Stomach (tissue), 19 donors: ENCODE results near the gene MSH4. TPM values are rescaled to one million over a fixed set of nuclear protein-coding genes. Genes with fewer than 3 reads are reported as not detected.
"Not testable (repeated sequence)": the region's sequence is repeated elsewhere in the genome, so short reads cannot be mapped to it uniquely, and the experiment has no call there.

Experiments used
- DNase-seq, 2 donors: peaks; one replicate each; pipeline versions ENCODE4 v3.0.0 to v3.0.0-alpha.2; 2013 to 2019
- H3K27ac ChIP-seq, 5 donors: fragments of 200-600 bp in 4 of 5; sonication (generic) in 4 of 5; one replicate each; pipeline ENCODE4 v1.5.1; 2013 to 2019; ENCODE audit warnings: mild to moderate bottlenecking in 1 of 5, moderate library complexity in 1 of 5
- H3K27me3 ChIP-seq, 3 donors: fragments of 200-600 bp; sonication (generic); one replicate each; pipeline ENCODE4 v1.5.1; 2017 to 2019; ENCODE audit warnings: mixed run types in 1 of 3
- H3K36me3 ChIP-seq, 4 donors: fragments of 200-600 bp; sonication (generic); 1 replicate in 3 of 4; 2 replicates in 1 of 4; pipeline ENCODE4 v1.5.1; 2016 to 2019
- H3K4me1 ChIP-seq, 4 donors: fragments of 200-600 bp; sonication (generic); one replicate each; pipeline ENCODE4 v1.5.1; 2016 to 2019
- H3K4me3 ChIP-seq, 4 donors: fragments of 200-600 bp; sonication (generic) in 3 of 4; one replicate each; pipeline ENCODE4 v1.5.1; 2016 to 2019; ENCODE audit warnings: mild to moderate bottlenecking in 1 of 4
- H3K9me3 ChIP-seq, 4 donors: fragments of 200-600 bp; sonication (generic); one replicate each; pipeline ENCODE4 v1.5.1; 2016 to 2019
- EP300 ChIP-seq: sonication (generic); formaldehyde crosslinking; IDR thresholded peaks from one replicate; pipeline ENCODE4 v1.6.1; 2017; ENCODE audit warnings: antibody characterized with exemption
- POLR2A ChIP-seq, 4 donors: fragments of 450-650 bp; IDR thresholded peaks; one replicate each; pipeline ENCODE4 v1.6.1; 2016; ENCODE audit warnings: antibody characterized with exemption in 4 of 4, control low read depth in 2 of 4, mild to moderate bottlenecking in 1 of 4, moderate library complexity in 1 of 4
- POLR2AphosphoS5 ChIP-seq, 3 donors: sonication (generic); formaldehyde crosslinking; IDR thresholded peaks; one replicate each; pipeline ENCODE4 v1.6.1; 2016; ENCODE audit warnings: antibody characterized with exemption in 3 of 3
- WGBS, 5 donors: extraction: QIAGEN DNeasy Blood & Tissue Kit in 3 of 5; methylation state at CpG; one replicate each; pipeline versions ENCODE4 v1.1.5 to v1.1.7; 2013 to 2018; 5-methylcytosine and 5-hydroxymethylcytosine counted together
- intact Hi-C: fragments of 100-400 bp; cut with DNase I; formaldehyde crosslinking; loops from one replicate; pipeline ENCODE4 v1.15.1; 2023; ENCODE audit warnings: low total_unique reads
- long read RNA-seq, 10 donors: transcript quantifications; one replicate each; lab custom pipeline, GENCODE V29; 2026
- polyA plus RNA-seq, 3 donors: library from polyadenylated mRNA; stranded (reverse); fragments of 200-250 nt; gene quantifications; one replicate each; pipeline ENCODE4 v1.2.3, GENCODE V29; 2013
- total RNA-seq, 5 donors: library from RNA; depleted of rRNA; stranded (reverse); fragments of >200 nt; gene quantifications; one replicate each; pipeline versions ENCODE4 v1.1.0 to v1.2.3, GENCODE V29; 2014 to 2016
- TF ChIP-seq, protein P1 (sequence below), 7 experiments: fragments of 450-650 bp in 4 of 7; fragments of 200-600 bp in 3 of 7; sonication (generic) in 3 of 7; IDR thresholded peaks; one replicate each; pipeline ENCODE4 v1.5.1; 2016 to 2019; ENCODE audit warnings: antibody characterized with exemption in 7 of 7, control low read depth in 2 of 7, mild to moderate bottlenecking in 1 of 7
- donor health status: healthy with polysubstance abuse.
- donor health status: Bipolar disorder and iron deficiency.
- donor health status: healthy.

Gene MSH4
- total RNA-seq (under 1 TPM in 2 of 5 donors, not detected in 3; 0.14 to 0.18 TPM), polyA plus RNA-seq (under 1 TPM in 1 of 3 donors, not detected in 2; 0.30 TPM)
- long read RNA-seq, donor 1: 0 reads
- long read RNA-seq, donor 2: 0 reads
- long read RNA-seq, donor 3: 0 reads
- long read RNA-seq, donor 4: 0 reads
- long read RNA-seq, donor 5: 0 reads
- long read RNA-seq, donor 6: 0 reads
- long read RNA-seq, donor 7: 0 reads
- long read RNA-seq, donor 8: 0 reads
- long read RNA-seq, donor 9: 0 reads
- long read RNA-seq, donor 10: 0 reads

- Histone ChIP-seq H3K4me1 (peaks cover 0 to 16% (median 0%) of the 10 kb centered on the region in 4 donors), H3K4me3 (peak within 1 kb of the TSS in 2 of 4 donors; percentile 5 to 12), H3K27me3 (no peaks in the 10 kb centered on the region), H3K27ac (no peak within 1 kb of the TSS), H3K36me3 (peaks cover 33 to 72% (median 69%) of the 10 kb centered on the region in 4 donors), H3K9me3 (no peaks in the 10 kb centered on the region)
- 73 to 87% (median 83%) methylated on average over 33 to 34 of the region's 34 CpGs for WGBS, 5 donors
- intact Hi-C loops: no loop called here
- peak in 1 of 2 donors; percentile 17 for DNase-seq
- peak in 1 of 3 donors; percentile 47 for TF ChIP-seq POLR2AphosphoS5 (IDR thresholded peaks at IDR 0.05)
- TF ChIP-seq POLR2A (IDR thresholded peaks at IDR 0.05): no peak
Observed at GRCh38 chr1:75796376-75797272, at the start of gene MSH4. Gene MSH4, plus strand, starts transcription at chr1:75796882. Its CDS starts 104 bp downstream, at chr1:75796986.

DNA sequence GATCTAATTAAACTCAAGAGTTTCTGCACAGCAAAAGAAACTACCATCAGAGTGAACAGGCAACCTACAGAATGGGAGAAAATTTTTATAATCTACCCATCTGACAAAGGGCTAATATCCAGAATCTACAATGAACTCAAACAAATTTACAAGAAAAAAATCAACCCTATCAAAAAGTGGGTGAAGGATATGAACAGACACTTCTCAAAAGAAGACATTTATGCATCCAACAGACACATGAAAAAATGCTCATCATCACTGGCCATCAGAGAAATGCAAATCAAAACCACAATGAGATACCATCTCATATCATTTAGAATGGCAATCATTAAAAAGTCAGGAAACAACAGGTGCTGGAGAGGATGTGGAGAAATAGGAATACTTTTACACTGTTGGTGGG is 39.5 kb upstream of the MSH4 start:
- H3K4me3 ChIP-seq, H3K9me3 ChIP-seq, H3K4me1 ChIP-seq, H3K27ac ChIP-seq, intact Hi-C loops, H3K27me3 ChIP-seq, DNase-seq: not testable (repeated sequence)
- peaks cover 14 to 66% (median 43%) of the 10 kb centered on the region in 4 donors for H3K36me3 ChIP-seq

GRCh38 chr1:75758543-75758942 is 38.1 kb upstream of the MSH4 start:
- H3K36me3 ChIP-seq: peaks cover 14 to 57% (median 34%) of the 10 kb centered on the region in 4 donors
- H3K4me3 ChIP-seq, H3K9me3 ChIP-seq, H3K27ac ChIP-seq, DNase-seq, intact Hi-C loops, H3K27me3 ChIP-seq, H3K4me1 ChIP-seq: not testable (repeated sequence)
- WGBS, 5 donors: 82 to 99% (median 99%) methylated on average over 4 of the region's 4 CpGs

DNA sequence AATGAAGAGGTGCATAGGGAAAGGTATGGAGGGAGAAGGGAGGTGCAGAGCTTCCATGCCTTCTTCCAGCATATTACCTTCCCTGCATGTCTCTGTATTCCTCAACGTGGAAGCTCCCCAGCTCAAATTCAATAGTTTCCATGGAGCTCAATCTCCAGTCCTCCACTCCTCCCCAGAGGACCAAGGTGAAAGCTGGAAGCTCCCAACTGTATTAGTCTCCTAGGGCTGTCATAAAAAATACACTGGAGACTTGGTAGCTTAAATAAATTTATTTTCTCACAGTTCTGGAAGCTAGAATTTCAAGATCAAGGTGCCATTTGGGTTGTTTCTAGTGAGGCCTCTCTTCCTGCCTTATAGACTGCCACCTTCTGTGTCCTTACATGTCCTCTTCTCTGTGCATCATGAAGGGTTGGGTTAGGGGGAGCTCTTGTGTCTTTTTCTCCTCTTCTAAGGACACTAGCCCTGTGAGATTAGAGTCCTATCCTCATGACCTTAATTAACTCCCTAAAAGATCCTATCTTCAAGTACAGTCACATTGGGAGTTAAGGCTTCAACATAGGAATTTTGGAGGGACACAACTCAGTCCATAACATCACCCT is 32.5 kb upstream of the MSH4 start:
- H3K4me3 ChIP-seq: no peak overlapping the region
- H3K27me3 ChIP-seq: no peaks in the 10 kb centered on the region
- no peaks in the 10 kb centered on the region for H3K4me1 ChIP-seq
- DNase-seq: no peak
- H3K9me3 ChIP-seq: no peaks in the 10 kb centered on the region
- WGBS, 5 donors: 77 to 88% (median 81%) methylated on average over 1 of the region's 1 CpG
- H3K36me3 ChIP-seq: peaks cover 0 to 27% (median 10%) of the 10 kb centered on the region in 4 donors
- intact Hi-C loops: no loop called here
- no peak overlapping the region for H3K27ac ChIP-seq
- TF ChIP-seq POLR2A (IDR thresholded peaks at IDR 0.05): no peak
- TF ChIP-seq POLR2AphosphoS5 (IDR thresholded peaks at IDR 0.05): no peak
- TF ChIP-seq, protein P1, sequence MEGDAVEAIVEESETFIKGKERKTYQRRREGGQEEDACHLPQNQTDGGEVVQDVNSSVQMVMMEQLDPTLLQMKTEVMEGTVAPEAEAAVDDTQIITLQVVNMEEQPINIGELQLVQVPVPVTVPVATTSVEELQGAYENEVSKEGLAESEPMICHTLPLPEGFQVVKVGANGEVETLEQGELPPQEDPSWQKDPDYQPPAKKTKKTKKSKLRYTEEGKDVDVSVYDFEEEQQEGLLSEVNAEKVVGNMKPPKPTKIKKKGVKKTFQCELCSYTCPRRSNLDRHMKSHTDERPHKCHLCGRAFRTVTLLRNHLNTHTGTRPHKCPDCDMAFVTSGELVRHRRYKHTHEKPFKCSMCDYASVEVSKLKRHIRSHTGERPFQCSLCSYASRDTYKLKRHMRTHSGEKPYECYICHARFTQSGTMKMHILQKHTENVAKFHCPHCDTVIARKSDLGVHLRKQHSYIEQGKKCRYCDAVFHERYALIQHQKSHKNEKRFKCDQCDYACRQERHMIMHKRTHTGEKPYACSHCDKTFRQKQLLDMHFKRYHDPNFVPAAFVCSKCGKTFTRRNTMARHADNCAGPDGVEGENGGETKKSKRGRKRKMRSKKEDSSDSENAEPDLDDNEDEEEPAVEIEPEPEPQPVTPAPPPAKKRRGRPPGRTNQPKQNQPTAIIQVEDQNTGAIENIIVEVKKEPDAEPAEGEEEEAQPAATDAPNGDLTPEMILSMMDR (IDR thresholded peaks at IDR 0.05): no peak
- TF ChIP-seq EP300: no peak

- intact Hi-C loops: no loop called here
- no peak overlapping the region for H3K27ac ChIP-seq
Observed at GRCh38 chr1:75765697-75766355, 30.9 kb upstream of the MSH4 start.

More at GRCh38 chr1:75765697-75766355, 30.9 kb upstream of the MSH4 start:
- Histone ChIP-seq H3K4me3 (no peak overlapping the region), H3K4me1 (no peaks in the 10 kb centered on the region), H3K27me3 (no peaks in the 10 kb centered on the region), H3K9me3 (no peaks in the 10 kb centered on the region), H3K36me3 (peaks cover 0 to 23% (median 10%) of the 10 kb centered on the region in 4 donors)
- TF ChIP-seq, protein P1 (IDR thresholded peaks at IDR 0.05): no peak
- no peak for TF ChIP-seq POLR2A (IDR thresholded peaks at IDR 0.05)
- no peak for TF ChIP-seq POLR2AphosphoS5 (IDR thresholded peaks at IDR 0.05)
- no peak for TF ChIP-seq EP300
- no peak for DNase-seq
- WGBS, 5 donors: 81 to 98% (median 89%) methylated on average over 1 of the region's 1 CpG
